Measurements from ENCODE around the gene OXT. TPM values are rescaled to one million over a fixed set of nuclear protein-coding genes. Genes with fewer than 3 reads are reported as not detected.

OXT gene
- total and polyA plus RNA-seq, 2 of the 13 experiments (the other 11 are each of a cell fraction or from before 2014, with no cell fraction given): not detected

GRCh38 chr20:3045816-3046676, 25.4 kb upstream of the OXT start, which contains the start of gene MRPS26 (continued):
- no peak for TF ChIP-seq ZNF260 (CRISPR knock-in tag; IDR thresholded peaks at IDR 0.05; ENCODE audit: borderline replicate concordance, low read depth)
- no peak; the same call in none of the 2 replicates for TF ChIP-seq ZNF235 (CRISPR knock-in tag; IDR thresholded peaks at IDR 0.05; ENCODE audit: borderline replicate concordance)
- TF ChIP-seq NFYC (CRISPR knock-in tag; IDR thresholded peaks at IDR 0.05): peak; percentile 44; the same call in 1 of the 2 replicates
- no peak for TF ChIP-seq ZNF264 (CRISPR knock-in tag; IDR thresholded peaks at IDR 0.05)
- peak; percentile 95 for TF ChIP-seq TARDBP (CRISPR knock-in tag; IDR thresholded peaks at IDR 0.05)
- TF ChIP-seq RXRA (CRISPR knock-in tag; IDR thresholded peaks at IDR 0.05): peak; percentile 76; the same call in 1 of the 2 replicates
- no peak; the same call in none of the 2 replicates for TF ChIP-seq THYN1 (CRISPR knock-in tag; IDR thresholded peaks at IDR 0.05; ENCODE audit: borderline replicate concordance, low read depth)
- no peak for TF ChIP-seq ARID3A (IDR thresholded peaks at IDR 0.05; ENCODE audit: low read depth, low read length)
- peak; percentile 96 for TF ChIP-seq ARNT2 (CRISPR knock-in tag; IDR thresholded peaks at IDR 0.05; ENCODE audit: low read depth)
- no peak for TF ChIP-seq MBNL3 (CRISPR knock-in tag; conservative IDR thresholded peaks at IDR 0.05)
- TF ChIP-seq KLF12 (CRISPR knock-in tag; IDR thresholded peaks at IDR 0.05; ENCODE audit: borderline replicate concordance): peak; percentile 72; the same call in 1 of the 2 replicates
- no peak for TF ChIP-seq SIX1 (CRISPR knock-in tag; IDR thresholded peaks at IDR 0.05; ENCODE audit: borderline replicate concordance)
- TF ChIP-seq UBTF (CRISPR knock-in tag; IDR thresholded peaks at IDR 0.05): peak; percentile 99
- 0 out of 2 replicates have a peak, but pooled peaks have one; percentile 30 for TF ChIP-seq ZNF121 (CRISPR knock-in tag; IDR thresholded peaks at IDR 0.05)
- peak; percentile 98 for TF ChIP-seq ZNF546 (CRISPR knock-in tag; conservative IDR thresholded peaks at IDR 0.05)
- peak; percentile 66; the same call in 1 of the 2 replicates for TF ChIP-seq ESRRA (CRISPR knock-in tag; IDR thresholded peaks at IDR 0.05; ENCODE audit: low read depth)
- TF ChIP-seq ZNF780A (CRISPR knock-in tag; IDR thresholded peaks at IDR 0.05): peak; percentile 98
- peak; percentile 84 for TF ChIP-seq CREBL2 (CRISPR knock-in tag; IDR thresholded peaks at IDR 0.05; ENCODE audit: borderline replicate concordance)
- TF ChIP-seq HIC2 (CRISPR knock-in tag; IDR thresholded peaks at IDR 0.05; ENCODE audit: low read depth): no peak; the same call in 1 of the 2 replicates
- TF ChIP-seq RFXAP (CRISPR knock-in tag; IDR thresholded peaks at IDR 0.05; ENCODE audit: borderline replicate concordance): peak; percentile 89
- no peak for TF ChIP-seq ZNF496 (CRISPR knock-in tag; IDR thresholded peaks at IDR 0.05; ENCODE audit: insufficient replicate concordance)
- no peak; the same call in none of the 2 replicates for TF ChIP-seq GZF1 (CRISPR knock-in tag; IDR thresholded peaks at IDR 0.05)
